Activated CD4-positive, alpha-beta T cell treated with anti-CD3 and anti-CD28 coated beads, Interleukin-10, Interleukin-2, amounts not matched to agents 100 ng/mL and 50 ng/mL, durations not matched to agents 16 hours and 8 hours (primary cell): ENCODE measurements around the gene ZNF778.
"Not testable (repeated sequence)": the region's sequence is repeated elsewhere in the genome, so short reads cannot be mapped to it uniquely, and the experiment has no call there.

Source experiments
- DNase-seq: peaks from one replicate; pipeline ENCODE4 v3.0.0-alpha.2; 2020

Gene ZNF778

GRCh38 chr16:89183463-89183862 is 34.0 kb upstream of the ZNF778 start:
- no peak for DNase-seq

- DNase-seq, result no peak
Measured at GRCh38 chr16:89183975-89184676, 33.4 kb upstream of the ZNF778 start.

- no peak for DNase-seq
Measured at GRCh38 chr16:89184677-89184932, 32.9 kb upstream of the ZNF778 start.

GRCh38 chr16:89184933-89185794 is 32.3 kb upstream of the ZNF778 start:
- DNase-seq, result no peak

- DNase-seq, result not testable (repeated sequence)
Measured at GRCh38 chr16:89185887-89186592, 31.5 kb upstream of the ZNF778 start.

- DNase-seq, result not testable (repeated sequence)
Measured at GRCh38 chr16:89186593-89187031, 30.9 kb upstream of the ZNF778 start.

- DNase-seq, result no peak
Measured at GRCh38 chr16:89187032-89187769, 30.3 kb upstream of the ZNF778 start.

- DNase-seq, result no peak
Measured at GRCh38 chr16:89187770-89188392, 29.6 kb upstream of the ZNF778 start.

- DNase-seq, result not testable (repeated sequence)
Measured at GRCh38 chr16:89188471-89189357, 28.8 kb upstream of the ZNF778 start.

- DNase-seq, result no peak
Measured at GRCh38 chr16:89189358-89190025, 28.0 kb upstream of the ZNF778 start.

GRCh38 chr16:89190150-89190958 is 27.1 kb upstream of the ZNF778 start:
- no peak for DNase-seq

GRCh38 chr16:89191033-89191900 is 26.2 kb upstream of the ZNF778 start:
- DNase-seq, result no peak

GRCh38 chr16:89191901-89192185 is 25.7 kb upstream of the ZNF778 start:
- DNase-seq, result no peak

GRCh38 chr16:89192186-89192955 is 25.1 kb upstream of the ZNF778 start:
- peak; percentile 86 for DNase-seq

- peak; percentile 79 for DNase-seq
Measured at GRCh38 chr16:89192956-89193575, 24.4 kb upstream of the ZNF778 start.

- no peak for DNase-seq
Measured at GRCh38 chr16:89193576-89194293, 23.8 kb upstream of the ZNF778 start.
